Right lung (tissue), 5 donors: ENCODE results near the gene ZBTB17. TPM values are rescaled to one million over a fixed set of nuclear protein-coding genes. Genes with fewer than 3 reads are reported as not detected.
A peak's percentile ranks its signal among the peaks of the same experiment; 100 is the strongest.
"Not testable (repeated sequence)": the region's sequence is repeated elsewhere in the genome, so short reads cannot be mapped to it uniquely, and the experiment has no call there.

Experiments used
- DNase-seq, 2 donors: peaks; one replicate each; pipeline ENCODE4 v3.0.0-alpha.2; 2013
- polyA plus RNA-seq, 5 donors: library from polyadenylated mRNA; unstranded; fragments of 120-200 nt; gene quantifications; one replicate each; pipeline versions ENCODE4 v1.2.1 to v1.2.3, GENCODE V29; 2013; ENCODE audit warnings: inconsistent platforms in 1 of 5, low replicate concordance in 1 of 5; ENCODE audit not compliant: insufficient read length in 5 of 5, insufficient read depth in 1 of 5

The ZBTB17 gene
- polyA plus RNA-seq, 5 donors, result 27.8 to 38.2 (median 31.4) TPM

- peak; percentile 72 to 75 for DNase-seq
Observed at GRCh38 chr1:16012590-16013219, 36.8 kb upstream of the ZBTB17 start.

GRCh38 chr1:16011936-16012589 lies 36.2 kb upstream of the ZBTB17 start:
- DNase-seq, result no peak

- no peak for DNase-seq
Observed at GRCh38 chr1:16010837-16011236, 34.9 kb upstream of the ZBTB17 start.

DNA sequence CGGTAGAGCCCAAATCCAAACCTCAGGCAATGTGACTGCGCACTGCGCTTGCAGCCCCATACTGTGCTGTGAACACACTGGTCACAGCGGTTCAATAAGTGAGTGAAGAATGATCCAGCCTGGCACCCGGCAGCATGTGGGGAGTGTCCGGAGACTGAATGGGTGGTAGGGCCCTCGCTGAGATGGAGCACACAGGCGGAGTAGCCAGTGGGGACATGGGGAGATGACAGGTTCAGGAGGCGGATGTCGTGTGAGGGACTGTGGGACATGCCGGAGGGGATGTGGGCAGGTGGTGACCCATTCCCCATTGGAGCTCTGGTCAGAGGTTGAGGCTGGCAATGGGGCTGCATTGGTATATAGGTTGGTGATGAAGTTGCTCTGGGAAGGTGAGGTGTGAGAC lies 33.8 kb upstream of the ZBTB17 start:
- no peak for DNase-seq

DNA sequence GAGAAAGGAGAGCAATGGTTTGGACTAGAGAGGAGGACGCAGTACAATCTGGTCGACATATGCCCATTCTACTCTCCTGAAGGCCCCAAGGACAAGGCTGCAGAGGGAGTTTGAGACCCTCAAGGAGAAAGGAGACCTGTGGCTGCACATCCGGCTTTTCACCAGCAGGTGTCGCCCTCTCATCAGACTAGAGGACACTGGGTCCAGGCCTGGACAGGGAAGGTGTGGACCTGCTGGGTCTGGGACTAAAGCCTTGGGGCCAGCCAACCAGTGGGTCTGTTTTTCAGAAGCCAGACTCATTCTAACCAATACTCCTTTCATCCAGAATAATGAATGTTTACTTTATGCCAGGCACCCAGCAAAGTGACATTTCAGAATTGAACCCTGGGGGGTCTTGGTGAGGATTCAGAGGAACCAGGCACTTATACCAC lies 33.1 kb upstream of the ZBTB17 start:
- DNase-seq, result peak in 1 of 2 donors; percentile 72

DNA sequence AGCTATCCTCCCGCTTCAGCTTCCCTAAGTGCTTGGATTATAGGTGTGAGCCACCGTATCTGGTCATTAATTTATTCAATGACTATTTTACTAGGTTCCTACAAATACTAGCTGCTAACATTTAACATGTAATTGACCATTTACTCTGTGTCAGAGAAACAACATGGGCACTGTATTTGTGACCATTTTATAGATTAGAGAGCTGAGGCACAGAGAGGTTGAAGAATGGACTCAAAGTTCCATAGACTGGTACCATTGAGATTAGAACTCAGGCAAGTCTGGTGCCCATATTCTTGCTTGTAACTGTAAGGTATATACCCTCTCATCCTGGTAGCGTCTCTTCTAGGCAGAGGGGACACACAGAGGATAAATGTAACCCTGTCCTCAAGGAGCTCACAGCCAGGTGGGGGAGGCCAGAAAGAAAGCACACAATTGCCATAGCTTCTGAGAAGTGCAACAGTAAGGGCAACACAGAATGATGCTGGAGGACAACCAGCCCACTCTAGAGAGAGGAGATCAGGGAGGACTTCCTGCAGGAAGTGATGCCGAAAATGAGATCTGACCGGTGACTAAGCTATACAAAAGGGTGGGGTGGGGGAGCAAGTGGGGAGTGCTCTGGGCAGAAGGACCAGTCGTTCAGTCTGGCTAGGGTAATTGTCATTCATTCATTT lies 31.9 kb upstream of the ZBTB17 start:
- DNase-seq, result no peak

DNA sequence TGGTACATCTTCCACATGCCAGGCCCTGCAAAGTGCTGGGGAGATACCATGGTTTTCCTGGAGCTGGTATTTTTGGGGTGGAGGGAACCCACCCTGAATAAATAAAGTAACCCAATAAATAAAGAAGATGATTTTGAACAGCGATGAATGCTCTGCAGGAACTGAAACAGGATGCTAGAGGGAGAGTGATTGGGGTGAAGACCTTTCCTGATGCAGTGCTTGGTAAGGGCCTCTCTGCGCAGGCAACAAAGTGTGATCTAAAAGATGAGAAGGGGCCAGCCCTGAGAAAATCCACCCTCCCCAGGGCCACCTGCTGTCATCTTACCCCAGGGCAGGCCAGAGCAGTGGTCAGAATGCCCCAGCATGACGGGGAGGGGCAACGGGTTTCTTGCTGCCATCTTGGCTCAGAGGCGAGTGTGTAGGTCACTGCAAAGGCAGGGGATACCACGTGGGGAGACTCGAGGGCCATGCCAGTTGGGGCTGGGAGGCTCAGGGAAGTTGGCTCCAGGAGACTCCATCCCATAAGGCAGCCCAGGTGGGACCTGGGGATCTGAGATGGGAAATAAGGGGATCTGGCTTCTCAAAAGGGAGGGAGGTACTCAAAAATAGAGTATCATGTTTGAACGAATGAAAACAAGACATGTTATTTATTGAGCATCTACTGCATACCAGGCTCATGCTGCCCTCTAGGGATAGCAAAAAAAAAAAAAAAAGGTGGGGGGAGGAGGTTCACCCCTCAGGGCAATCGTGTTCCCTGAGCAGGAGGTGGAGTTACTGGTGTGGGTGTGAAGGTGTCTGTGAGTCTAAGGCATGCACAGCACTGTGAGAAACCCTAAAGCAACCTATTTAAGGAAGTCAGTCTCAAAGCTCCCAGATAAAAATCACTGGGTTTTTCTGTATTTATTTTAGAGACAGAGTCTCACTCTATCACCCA lies 30.9 kb upstream of the ZBTB17 start:
- DNase-seq, result no peak

DNA sequence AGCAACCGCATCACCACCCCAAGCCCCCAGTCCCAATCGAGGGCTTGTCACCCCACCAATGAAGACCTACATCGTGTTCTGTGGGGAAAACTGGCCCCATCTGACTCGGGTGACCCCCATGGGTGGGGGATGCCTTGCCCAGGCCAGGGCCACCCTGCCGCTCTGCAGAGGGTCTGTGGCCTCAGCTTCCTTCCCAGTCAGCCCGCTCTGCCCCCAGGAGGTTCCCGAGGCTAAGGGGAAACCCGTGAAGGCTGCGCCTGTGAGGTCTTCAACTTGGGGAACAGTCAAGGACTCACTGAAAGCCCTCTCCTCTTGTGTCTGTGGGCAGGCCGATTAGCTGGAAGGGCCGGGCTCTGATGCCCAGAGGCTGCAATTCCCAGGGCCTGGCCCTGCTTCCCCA lies 30.1 kb upstream of the ZBTB17 start:
- no peak for DNase-seq

DNA sequence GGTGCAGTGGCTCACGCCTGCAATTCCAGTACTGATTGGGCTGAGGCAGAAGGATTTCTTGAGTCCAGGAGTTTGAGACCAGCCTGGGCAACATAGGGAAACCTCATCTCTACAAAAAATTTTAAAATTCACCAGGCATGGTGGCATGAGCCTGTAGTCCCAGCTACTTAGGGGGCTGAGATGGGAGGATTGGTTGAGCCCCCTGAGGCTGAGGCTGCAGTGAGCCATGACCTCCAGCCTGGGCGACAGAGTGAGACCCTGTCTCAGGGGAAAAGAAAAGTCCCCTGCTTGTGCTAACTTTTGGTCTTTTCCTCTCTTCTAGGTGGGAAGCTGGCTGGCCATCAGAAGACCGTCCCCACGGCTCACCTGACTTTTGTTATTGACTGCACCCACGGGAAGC lies 29.7 kb upstream of the ZBTB17 start:
- no peak for DNase-seq

DNA sequence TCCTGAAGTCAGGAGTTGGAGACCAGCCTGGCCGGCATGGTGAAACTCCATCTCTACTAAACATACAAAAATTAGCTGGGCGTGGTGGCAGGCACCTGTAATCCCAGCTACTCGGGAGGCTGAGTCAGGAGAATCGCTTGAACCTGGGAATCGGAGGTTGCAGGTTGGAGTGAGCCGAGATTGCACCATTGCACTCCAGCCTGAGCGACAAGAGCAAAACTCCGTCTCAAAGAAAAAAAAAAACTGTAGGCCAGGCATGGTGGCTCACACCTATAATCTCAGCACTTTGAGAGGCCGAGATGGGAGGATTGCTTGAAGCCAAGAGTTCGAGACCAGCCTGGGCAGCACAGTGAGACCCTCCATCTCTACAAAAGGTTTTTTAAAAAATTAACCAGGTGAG lies 25.4 kb upstream of the ZBTB17 start:
- not testable (repeated sequence) for DNase-seq

- no peak for DNase-seq
Observed at GRCh38 chr1:15998929-15999328, 23.0 kb upstream of the ZBTB17 start.

- DNase-seq, result no peak
Observed at GRCh38 chr1:15997637-15998280, 21.9 kb upstream of the ZBTB17 start.

GRCh38 chr1:15997076-15997585 lies 21.2 kb upstream of the ZBTB17 start:
- DNase-seq, result no peak

DNA sequence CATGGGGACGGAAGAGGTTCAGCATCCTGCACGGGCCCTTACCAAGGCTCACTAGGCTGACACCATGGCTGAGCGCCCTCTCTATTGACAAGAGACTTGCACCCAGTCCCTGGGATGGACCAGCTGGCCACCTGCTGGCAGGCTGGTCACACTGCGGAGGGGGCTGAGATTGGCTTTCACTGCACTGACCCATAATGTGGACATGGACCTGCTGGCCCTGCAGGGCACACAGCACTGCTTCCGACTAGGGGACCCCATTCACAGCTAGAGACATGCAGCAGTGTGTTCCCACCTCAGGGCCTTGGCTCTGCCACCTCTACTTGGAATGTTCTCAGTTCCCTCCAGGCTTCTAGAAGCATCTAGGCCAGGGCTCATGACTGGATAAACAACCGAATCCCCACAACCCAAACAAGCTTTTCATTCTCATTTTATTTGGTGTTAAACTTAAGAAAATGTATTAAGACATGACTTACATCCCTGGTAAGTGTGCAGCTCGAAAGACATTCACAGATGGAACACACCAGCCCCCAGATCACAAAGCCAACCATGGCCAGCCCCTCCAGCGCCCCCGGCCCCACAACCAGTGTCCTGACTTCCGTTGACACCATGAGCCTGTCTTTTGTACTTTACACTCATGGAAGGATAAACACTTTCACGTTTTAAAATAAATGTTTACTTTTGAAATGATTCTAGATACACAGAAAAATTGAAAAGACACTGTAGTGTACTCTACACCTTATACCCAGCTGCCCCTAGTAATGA lies 18.9 kb upstream of the ZBTB17 start:
- peak in 1 of 2 donors; percentile 28 for DNase-seq

GRCh38 chr1:15994081-15994480 lies 18.2 kb upstream of the ZBTB17 start:
- no peak for DNase-seq

GRCh38 chr1:15993666-15994065 lies 17.8 kb upstream of the ZBTB17 start:
- no peak for DNase-seq

- no peak for DNase-seq
Observed at GRCh38 chr1:15992582-15993500, 16.9 kb upstream of the ZBTB17 start.

DNA sequence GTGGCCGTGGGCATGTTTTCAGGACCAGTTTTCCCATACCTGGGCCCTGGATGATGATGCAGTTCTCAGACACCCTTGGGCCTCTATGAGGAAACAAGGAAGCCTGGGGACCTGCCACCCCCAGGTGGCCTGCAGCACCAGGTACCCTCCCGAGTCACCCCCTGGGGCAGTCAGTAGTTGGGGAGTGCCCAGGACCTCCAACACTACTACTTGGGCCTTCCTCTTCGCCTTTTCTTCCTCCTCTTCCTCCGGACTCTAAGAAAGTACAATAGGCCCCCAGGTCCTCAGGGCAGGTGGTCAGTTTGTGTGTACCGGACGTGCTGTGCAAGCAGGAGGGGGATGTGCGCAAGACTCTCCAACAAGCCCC lies 16.3 kb upstream of the ZBTB17 start:
- no peak for DNase-seq

DNA sequence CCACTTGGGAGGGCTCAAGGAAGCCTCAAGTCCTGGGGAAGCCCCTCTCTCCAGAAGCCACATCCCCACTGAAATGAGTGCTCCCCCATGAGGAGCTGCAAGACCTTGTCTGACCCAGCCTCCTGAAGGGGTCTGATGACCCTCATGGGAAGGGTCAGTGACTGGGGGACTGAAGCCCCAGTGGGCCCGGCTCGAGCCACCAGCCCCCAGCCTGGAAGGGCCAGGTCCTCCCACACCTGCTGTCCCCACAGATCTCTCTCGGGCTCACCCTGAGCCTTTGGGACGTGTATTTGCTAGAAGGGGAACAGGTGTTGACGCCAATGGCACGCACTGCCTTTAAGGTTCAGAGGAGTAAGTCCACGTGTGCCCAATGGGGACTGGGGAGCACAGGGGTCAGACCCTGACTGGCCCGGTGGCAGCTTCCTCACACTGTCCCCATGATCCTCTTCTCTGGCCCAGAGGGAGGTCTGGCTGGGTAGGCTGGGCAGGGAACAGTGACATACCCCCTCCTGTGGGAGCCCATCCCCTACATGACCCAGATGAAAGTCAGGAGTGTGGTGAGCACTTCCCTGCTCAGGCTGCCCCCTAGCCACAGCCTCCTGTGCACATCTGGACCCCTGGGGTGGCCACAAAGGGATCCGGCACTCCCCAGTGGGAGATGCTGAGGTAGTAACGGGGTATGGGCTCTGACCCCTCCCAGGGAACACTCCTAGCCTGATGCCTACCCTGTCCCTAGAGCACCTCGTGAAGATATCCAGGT lies 15.7 kb upstream of the ZBTB17 start:
- no peak for DNase-seq
